ENCODE data around the gene DIP2B.
"Not testable (repeated sequence)": the region's sequence is repeated elsewhere in the genome, so short reads cannot be mapped to it uniquely, and the experiment has no call there.

The DIP2B gene

GRCh38 chr12:50521781-50522180 is 17.0 kb downstream of the DIP2B start:
- DNase-seq: not testable (repeated sequence)

- no peak for DNase-seq
Observed at GRCh38 chr12:50523772-50524171, 19.0 kb downstream of the DIP2B start.

DNA sequence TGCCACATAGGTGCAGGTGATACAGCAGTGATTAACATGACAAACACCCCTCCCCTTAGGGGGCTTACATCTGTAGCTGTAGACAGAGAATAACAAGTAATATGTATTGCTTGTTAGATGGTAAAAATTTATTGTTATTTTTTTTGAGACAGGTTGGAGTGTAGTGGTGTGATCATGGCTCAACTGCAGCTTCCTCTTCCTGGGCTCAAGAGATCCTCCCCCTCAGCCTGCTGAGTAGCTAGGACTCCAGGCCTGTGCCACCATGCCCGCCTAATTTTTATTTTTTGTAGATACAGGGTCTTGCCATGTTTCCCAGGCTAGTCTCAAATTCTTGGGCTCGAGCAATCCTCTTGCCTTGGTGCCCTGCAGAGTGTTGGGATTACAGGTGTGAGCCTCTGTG is 19.8 kb downstream of the DIP2B start:
- DNase-seq: no peak

DNA sequence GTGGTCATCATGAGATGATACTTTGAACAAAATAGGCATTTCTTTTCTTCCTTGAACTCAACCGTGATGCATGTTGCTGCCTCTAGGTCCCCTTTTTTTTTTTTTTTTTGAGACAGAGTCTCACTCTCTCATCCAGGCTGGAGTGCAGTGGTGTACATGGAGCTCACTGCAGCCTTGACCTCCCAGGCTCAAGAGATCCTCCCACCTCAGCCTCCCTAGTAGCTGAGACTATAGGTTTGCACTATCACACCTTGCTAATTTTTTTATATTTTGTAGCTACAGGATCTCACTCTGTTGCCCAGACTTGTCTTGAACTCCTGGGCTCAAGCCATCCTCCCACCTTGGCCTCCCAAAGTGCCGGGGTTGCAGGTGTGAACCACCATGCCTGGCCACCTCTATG is 20.6 kb downstream of the DIP2B start:
- DNase-seq: no peak

GRCh38 chr12:50527359-50527726 is 22.6 kb downstream of the DIP2B start:
- no peak for DNase-seq

GRCh38 chr12:50528800-50529199 is 24.0 kb downstream of the DIP2B start:
- no peak for DNase-seq

GRCh38 chr12:50529345-50529744 is 24.6 kb downstream of the DIP2B start:
- DNase-seq: no peak

DNA sequence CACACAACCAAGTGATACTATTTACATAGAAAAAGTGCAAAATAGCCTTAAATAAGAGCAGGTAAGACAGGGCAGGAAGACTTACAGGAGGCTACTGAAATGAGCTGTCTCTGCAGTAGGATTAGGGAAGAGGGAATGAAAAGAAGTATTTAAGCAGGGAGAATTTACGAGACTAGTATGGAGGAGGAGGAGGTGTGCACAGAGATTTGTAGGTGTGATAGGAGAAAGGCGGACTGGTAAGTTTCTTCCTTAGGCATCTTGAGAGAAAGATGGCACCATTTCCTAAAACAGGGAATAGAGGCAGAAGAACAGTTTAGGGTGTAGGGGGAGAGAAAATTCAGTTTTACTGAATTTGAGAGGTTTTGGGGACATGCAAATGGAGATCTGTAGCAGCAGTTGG is 25.7 kb downstream of the DIP2B start:
- no peak for DNase-seq

- no peak for DNase-seq
Observed at GRCh38 chr12:50533203-50533584, 28.4 kb downstream of the DIP2B start.

- DNase-seq: no peak
Observed at GRCh38 chr12:50533971-50534370, 29.2 kb downstream of the DIP2B start.

- no peak for DNase-seq
Observed at GRCh38 chr12:50536831-50537537, 32.2 kb downstream of the DIP2B start.

DNA sequence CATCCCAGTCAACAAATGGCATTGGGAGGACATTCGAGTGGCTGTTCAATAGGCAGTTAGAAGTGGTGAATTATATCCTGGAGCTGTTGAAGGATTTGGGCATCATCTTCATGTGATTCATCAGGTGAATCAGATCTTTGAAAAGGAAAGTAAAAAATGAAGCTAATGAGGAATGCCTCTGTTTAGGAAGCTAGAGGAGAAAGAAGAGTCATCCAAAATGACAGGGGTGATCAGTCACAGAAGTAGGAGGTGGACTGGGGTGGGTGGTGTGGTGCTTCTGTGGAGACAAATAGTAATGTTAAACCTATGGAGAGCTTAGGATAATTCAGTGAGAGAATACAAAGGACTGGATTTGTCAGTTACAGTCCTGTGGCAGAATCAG is 32.7 kb downstream of the DIP2B start:
- no peak for DNase-seq

DNA sequence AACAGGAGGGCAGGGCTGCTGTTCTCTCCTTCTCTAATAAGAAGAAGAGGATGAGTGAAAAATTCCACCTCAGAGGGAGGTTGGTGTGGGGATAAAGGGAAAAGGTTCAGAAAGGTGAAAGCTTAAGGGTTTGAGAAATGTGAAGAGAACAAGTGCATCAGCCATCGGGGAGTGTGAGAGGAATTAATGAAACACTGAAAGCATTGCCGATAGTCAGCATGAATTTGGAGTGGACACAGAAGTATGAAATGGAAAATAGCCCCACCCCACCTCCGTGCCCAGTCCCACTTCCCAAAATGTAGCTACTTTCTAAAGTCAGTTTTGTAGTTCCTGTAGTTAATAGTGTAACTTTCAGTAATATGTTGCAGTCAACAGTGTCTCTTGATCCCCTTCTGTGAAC is 33.4 kb downstream of the DIP2B start:
- DNase-seq: no peak

DNA sequence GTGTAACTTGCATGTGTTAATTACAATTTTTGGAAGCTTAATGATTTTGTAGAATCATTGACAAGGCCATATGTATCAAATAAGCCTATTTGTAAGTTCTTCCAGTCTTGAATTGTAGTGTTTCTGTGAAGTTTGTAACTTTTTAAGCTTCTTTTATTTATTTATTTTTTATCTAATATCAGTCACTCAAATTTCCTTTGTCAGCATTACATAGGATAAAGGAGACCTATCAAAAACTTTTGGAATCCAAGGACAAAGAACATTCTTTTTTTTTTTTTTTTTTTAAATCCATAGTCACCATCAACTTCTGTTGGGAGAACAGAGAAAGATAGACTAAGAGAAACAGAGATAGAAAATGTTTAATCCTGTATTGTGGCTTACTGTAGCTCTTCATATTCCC is 36.4 kb downstream of the DIP2B start:
- no peak for DNase-seq

DNA sequence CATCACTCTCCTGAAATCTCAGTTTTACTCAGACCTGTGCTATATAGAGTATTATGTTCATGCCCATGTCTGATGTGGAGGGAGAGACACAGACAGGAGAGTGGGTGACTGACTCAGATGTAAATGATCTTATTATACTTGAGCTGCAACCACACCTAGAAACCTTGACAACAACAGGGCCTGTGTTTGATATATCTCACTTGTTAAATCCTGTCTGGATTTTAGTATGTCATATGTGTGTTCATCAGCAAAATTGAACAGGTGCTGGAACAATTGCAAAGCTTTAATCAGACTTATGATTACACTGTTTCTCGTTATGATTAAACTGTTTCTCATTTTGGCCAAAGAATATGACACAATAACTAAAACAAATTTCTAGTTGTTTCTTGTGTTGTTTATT is 37.7 kb downstream of the DIP2B start:
- DNase-seq: no peak

DNA sequence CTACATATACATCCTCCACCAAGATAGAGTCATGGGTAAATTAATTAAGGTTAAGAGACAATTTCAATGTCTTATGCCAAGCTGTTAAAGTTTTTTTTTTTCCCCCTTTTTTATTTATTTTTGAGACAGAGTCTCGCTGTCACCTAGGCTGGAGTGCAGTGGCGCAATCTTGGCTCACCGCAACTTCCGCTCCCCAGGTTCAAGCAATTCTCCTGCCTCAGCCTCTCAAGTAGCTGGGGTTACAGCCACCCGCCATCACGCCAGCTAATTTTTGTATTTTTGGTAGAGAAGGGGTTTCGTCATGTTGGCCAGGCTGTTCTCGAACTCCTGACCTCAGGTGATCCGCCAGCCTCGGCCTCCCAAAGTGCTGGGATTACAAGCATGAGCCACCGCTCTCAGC is 38.4 kb downstream of the DIP2B start:
- not testable (repeated sequence) for DNase-seq

DNA sequence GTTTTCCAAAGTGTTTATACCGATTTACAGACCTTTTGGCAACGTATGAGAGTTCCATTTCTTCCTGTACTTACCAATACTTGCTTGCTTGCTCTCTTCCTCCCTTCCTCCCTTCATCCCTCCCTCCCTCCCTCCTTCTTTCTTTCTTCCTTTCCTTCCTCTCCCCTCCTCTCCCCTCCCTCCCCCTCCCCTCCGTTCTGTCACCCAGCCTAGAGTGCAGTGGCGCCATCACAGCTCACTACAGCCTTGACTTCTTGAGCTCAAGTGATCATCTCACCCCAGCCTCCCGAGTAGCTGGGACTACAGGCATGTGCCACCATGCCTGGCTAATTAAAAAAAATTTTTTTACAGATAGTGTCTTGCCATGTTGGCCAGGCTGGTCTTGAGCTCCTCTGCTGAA is 40.4 kb downstream of the DIP2B start:
- no peak for DNase-seq

DNA sequence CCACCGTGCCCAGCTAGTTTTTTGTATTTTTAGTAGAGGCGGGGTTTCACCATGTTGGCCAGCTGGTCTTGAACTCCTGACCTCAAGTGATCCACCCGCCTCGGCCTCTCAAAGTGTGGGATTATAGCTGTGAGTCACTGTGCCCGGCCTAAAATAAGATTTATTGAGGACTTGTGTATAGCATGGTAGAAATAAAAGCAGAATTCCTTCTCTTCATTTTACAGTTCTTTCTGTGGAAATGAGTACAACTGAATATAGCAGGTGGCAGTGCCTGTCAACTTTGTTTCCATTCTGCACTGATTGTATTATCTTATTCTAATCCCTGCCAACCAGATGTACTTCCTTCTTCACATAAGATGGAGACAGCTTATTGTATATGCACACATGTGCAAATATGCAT is 41.0 kb downstream of the DIP2B start:
- no peak for DNase-seq

DNA sequence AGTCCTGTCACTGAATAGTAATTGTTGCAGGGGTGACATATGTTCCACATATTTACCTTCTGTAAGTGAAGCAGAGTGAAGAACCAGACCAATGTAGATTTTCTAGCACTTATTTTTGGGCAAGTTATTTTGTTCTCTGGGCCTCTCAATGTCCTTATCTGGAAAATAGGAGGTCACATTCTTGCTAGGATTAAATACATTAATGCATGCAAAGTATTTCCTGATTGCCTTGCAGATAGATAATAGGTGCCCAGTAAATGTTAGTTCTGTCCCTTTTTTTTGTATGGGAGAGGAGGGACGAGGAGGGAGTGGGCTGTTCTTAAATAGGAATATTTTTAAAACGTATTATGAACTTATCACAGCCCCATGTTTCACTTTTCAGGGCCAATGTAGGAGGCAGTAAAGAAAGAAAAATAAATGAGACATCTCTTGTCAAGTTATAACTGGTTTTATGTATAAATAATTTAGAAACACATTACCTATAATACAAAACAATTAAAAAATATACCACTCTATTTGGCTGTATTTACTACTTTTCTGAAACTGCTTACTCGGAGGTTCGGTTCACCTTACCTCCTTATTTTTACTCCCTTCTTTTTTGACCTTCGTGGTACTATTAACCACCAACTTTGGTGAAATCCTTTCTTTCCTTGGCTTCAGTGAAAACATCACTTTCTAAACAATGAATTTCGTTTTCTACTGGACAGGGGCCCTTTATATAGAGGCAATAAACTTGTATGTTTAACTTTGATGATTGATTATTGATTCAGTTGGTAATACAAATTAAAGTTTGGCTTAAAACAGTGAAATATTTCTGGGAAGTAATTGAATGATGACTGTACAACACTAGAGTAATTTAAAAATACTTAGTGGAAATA is 41.9 kb downstream of the DIP2B start:
- DNase-seq: no peak

DNA sequence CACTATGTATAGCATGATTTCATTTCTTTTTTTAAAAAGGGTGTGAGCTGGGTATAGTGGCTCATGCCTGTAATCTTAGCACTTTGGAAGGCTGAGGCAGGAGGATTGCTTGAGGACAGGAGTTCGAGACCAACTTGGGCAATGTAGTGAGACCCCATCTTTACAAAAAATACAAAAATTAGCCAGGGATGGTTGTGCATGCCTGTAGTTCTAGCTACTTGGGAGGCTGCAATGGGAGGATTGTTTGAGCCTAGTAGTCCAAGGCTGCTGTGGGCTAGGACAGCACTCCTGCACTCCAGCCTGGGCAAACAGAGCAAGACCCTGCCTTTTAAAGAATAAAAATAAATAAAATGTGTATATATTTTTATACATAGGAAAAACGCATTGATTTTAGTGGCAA is 43.0 kb downstream of the DIP2B start:
- no peak for DNase-seq

DNA sequence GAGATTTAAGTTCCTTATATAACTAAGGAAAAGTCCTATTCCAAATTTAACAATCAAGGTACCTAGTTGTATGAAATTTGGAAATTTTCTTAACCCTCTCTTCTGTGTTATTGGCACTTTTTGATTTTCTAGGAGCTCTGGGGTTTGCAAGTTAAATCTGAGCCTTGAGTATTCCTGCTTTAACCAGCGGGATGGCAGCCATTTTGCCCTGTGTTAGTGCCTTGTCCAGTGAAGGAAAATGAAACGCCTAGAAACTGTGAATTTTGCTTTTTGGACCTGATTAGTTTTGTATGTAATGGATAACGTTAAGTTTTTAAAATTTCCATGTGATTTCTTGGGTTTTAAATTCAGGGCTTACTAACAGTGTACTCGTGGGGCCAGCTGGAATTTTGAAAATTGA is 45.1 kb downstream of the DIP2B start:
- no peak for DNase-seq

DNA sequence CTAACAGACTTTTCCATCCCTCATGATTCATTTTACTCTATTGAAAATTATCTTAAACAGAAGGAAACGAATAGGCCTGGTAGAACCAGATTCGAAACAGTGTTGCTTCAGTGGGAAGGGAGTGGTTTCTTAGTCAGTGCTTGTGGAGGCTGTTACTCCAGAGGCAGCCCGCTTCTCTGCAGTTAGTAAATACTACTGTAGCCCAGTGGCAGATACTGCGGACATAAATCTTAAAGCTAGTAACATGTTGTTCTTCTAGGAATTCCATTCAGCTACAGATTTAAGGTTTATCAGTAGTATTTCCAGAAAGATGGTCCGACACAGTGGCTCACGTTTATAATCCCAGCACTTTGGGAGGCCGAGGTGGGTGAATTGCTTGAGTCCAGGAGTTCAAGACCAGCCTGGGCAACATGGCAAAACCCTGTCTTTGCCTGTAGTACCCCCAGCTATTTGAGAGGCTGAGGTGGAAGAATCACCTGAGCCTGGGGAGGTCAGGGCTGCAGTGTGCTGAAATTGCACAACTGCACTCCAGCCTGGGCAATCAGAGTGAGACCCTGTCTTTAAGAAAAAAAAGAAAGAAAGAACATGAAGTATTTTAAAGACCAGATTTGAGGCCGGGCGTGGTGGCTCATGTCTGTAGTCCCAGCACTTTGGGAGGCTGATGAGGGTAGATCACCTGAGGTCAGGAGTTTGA is 45.9 kb downstream of the DIP2B start:
- no peak for DNase-seq

GRCh38 chr12:50551866-50552265 is 47.1 kb downstream of the DIP2B start:
- DNase-seq: no peak

DNA sequence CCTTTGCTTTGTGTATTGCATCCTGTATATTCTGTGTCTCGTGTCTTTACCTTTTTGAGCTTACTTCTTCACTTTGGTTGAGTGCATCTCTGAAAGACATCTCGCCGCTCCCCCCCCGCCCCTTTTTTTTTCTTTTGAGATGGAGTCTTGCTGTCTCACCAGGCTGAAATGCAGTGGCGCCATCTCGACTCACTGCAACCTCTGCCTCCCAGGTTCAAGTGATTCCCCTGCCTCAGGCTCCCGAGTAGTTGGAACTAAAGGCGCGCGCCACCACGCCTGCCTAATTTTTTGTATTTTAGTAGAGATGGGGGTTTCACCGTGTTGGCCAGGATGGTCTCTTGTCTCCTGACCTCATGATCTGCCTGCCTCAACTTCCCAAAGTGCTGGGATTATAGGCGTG is 49.9 kb downstream of the DIP2B start:
- no peak for DNase-seq
